Measurements from ENCODE around the gene KLRF1. TPM values are rescaled to one million over a fixed set of nuclear protein-coding genes. Genes with fewer than 3 reads are reported as not detected.

Gene KLRF1
- polyA plus RNA-seq, 1 of the 3 experiments (the other 2 are of a cell fraction): not detected

- no peak overlapping the region for H2AFZ ChIP-seq (ENCODE audit: low read depth)
- DNase-seq: no peak
- no peak overlapping the region for H3K4me3 ChIP-seq (ENCODE audit: low read depth in 2 of 2, low read length in 1 of 2)
- POLR2A ChIA-PET: no interaction called here
- no peak overlapping the region for H3K27ac ChIP-seq (ENCODE audit: low read depth in 2 of 2, low read length in 1 of 2)
- H4K20me1 ChIP-seq (ENCODE audit: insufficient read depth): no peaks in the 10 kb centered on the region
- WGBS (ENCODE audit: low lambda C conversion rate): 22% methylated on average over 3 of the region's 3 CpGs
- H3K4me2 ChIP-seq: no peak overlapping the region
- H3K9me2 ChIP-seq: no peaks in the 10 kb centered on the region
- no peak overlapping the region for H3K9ac ChIP-seq
- TF ChIP-seq FOSL2 (IDR thresholded peaks at IDR 0.05; ENCODE audit: borderline replicate concordance, low read depth): no peak
- TF ChIP-seq SMC3 (IDR thresholded peaks at IDR 0.05; ENCODE audit: low read depth, low read length): no peak
- TF ChIP-seq POLR2AphosphoS5 (IDR thresholded peaks at IDR 0.05; ENCODE audit: low read depth, low read length): no peak
- no peak for TF ChIP-seq RCOR1 (IDR thresholded peaks at IDR 0.05; ENCODE audit: low read length)
- TF ChIP-seq MAX (IDR thresholded peaks at IDR 0.05; ENCODE audit: low read depth): no peak
- no peak for TF ChIP-seq CTCF (IDR thresholded peaks at IDR 0.05)
- no peak for TF ChIP-seq MEF2A (IDR thresholded peaks at IDR 0.05; ENCODE audit: borderline replicate concordance, low read depth)
- TF ChIP-seq GATA2 (CRISPR knock-in tag; IDR thresholded peaks at IDR 0.05): no peak
- TF ChIP-seq ELF1 (IDR thresholded peaks at IDR 0.05): no peak
- no peak for TF ChIP-seq EP300 (IDR thresholded peaks at IDR 0.05; ENCODE audit: borderline replicate concordance in 1 of 2, low read depth in 1 of 2, low read length in 1 of 2)
- TF ChIP-seq EZH2phosphoT487 (IDR thresholded peaks at IDR 0.05; ENCODE audit: borderline replicate concordance, low read depth): no peak
- TF ChIP-seq ZBTB33 (IDR thresholded peaks at IDR 0.05; ENCODE audit: borderline replicate concordance, low read depth): no peak
- TF ChIP-seq CHD2 (IDR thresholded peaks at IDR 0.05; ENCODE audit: low read length, partially characterized antibody): no peak
- no peak for TF ChIP-seq FOXJ3 (CRISPR knock-in tag; IDR thresholded peaks at IDR 0.05)
- no peak for TF ChIP-seq REST (IDR thresholded peaks at IDR 0.05; ENCODE audit: low read depth, low read length)
- no peak for TF ChIP-seq RFX5 (IDR thresholded peaks at IDR 0.05; ENCODE audit: low read length)
- no peak for TF ChIP-seq RAD21 (IDR thresholded peaks at IDR 0.05; ENCODE audit: low read length)
- TF ChIP-seq USF2 (IDR thresholded peaks at IDR 0.05; ENCODE audit: borderline replicate concordance, low read depth, low read length): no peak
- no peak for TF ChIP-seq JUND (IDR thresholded peaks at IDR 0.05)
- TF ChIP-seq PBX3 (IDR thresholded peaks at IDR 0.05): no peak
- H3F3A ChIP-seq (replicated peaks; ENCODE audit: insufficient read depth): no peaks in the 10 kb centered on the region
- no peaks in the 10 kb centered on the region for H3K36me3 ChIP-seq (replicated peaks in 1 of 2; ENCODE audit: control insufficient read depth in 1 of 2, insufficient read depth in 2 of 2, low read length in 1 of 2)
- H3K27me3 ChIP-seq (ENCODE audit: insufficient read depth): no peaks in the 10 kb centered on the region; the same call in 1 of the 2 replicates
- H3K9me3 ChIP-seq: no peaks in the 10 kb centered on the region
- no peaks in the 10 kb centered on the region for H3K4me1 ChIP-seq (ENCODE audit: control insufficient read depth in 1 of 2, insufficient read depth in 2 of 2, low read depth in 1 of 2, low read length in 1 of 2)
- no peaks in the 10 kb centered on the region for H3K79me2 ChIP-seq (ENCODE audit: insufficient read depth)
- CTCF ChIA-PET: interaction anchor here (0.9 to 1.3 kb wide), 2 partner anchors 122 to 1215 kb away, joined by 3 read pairs; no protein-coding TSS in a partner anchor
Observed at GRCh38 chr12:9872162-9872561, 44.9 kb downstream of the KLRF1 start.
